NCI-H345 (cell line): ENCODE measurements around the gene TEC.
A peak's percentile ranks its signal among the peaks of the same experiment; 100 is the strongest.

Experiments used
- DNase-seq: peaks from one replicate; lab custom pipeline; 2025; lab: John Stamatoyannopoulos, UW

TEC gene

GRCh38 chr4:48122756-48123155 lies 146.9 kb downstream of the TEC start:
- peak; percentile 5 for DNase-seq

GRCh38 chr4:48121180-48121579 lies 148.5 kb downstream of the TEC start:
- no peak for DNase-seq

GRCh38 chr4:48120132-48120531 lies 149.5 kb downstream of the TEC start:
- no peak for DNase-seq

GRCh38 chr4:48119646-48120045 lies 150.0 kb downstream of the TEC start:
- DNase-seq, result no peak

- DNase-seq, result no peak
Measured at GRCh38 chr4:48118081-48118480, 151.6 kb downstream of the TEC start.

GRCh38 chr4:48116582-48116981 lies 153.1 kb downstream of the TEC start:
- DNase-seq, result no peak

- DNase-seq, result no peak
Measured at GRCh38 chr4:48114412-48114811, 155.2 kb downstream of the TEC start.

- no peak for DNase-seq
Measured at GRCh38 chr4:48112017-48112667, 157.5 kb downstream of the TEC start.

- DNase-seq, result no peak
Measured at GRCh38 chr4:48110452-48110978, 159.1 kb downstream of the TEC start.

GRCh38 chr4:48109413-48110263 lies 160.0 kb downstream of the TEC start:
- peak; percentile 25 for DNase-seq

GRCh38 chr4:48108309-48109073 lies 161.1 kb downstream of the TEC start:
- no peak for DNase-seq

- no peak for DNase-seq
Measured at GRCh38 chr4:48105230-48105629, 164.4 kb downstream of the TEC start.

- no peak for DNase-seq
Measured at GRCh38 chr4:48103483-48104139, 166.0 kb downstream of the TEC start.

- no peak for DNase-seq
Measured at GRCh38 chr4:48102303-48102702, 167.3 kb downstream of the TEC start.

- DNase-seq, result no peak
Measured at GRCh38 chr4:48100256-48100655, 169.4 kb downstream of the TEC start.

- DNase-seq, result no peak
Measured at GRCh38 chr4:48095441-48095840, 174.2 kb downstream of the TEC start.

GRCh38 chr4:48093991-48094416 lies 175.6 kb downstream of the TEC start:
- no peak for DNase-seq

GRCh38 chr4:48090621-48091020 lies 179.0 kb downstream of the TEC start:
- DNase-seq, result no peak

GRCh38 chr4:48085821-48086589 lies 183.6 kb downstream of the TEC start:
- DNase-seq, result no peak
